Adrenal gland (tissue), 5 donors: ENCODE results near the gene NOS1.

Source experiments
- POLR2A ChIP-seq, 2 donors: fragments of 450-650 bp; IDR thresholded peaks; one replicate each; pipeline ENCODE4 v1.6.1; 2017; ENCODE audit warnings: antibody characterized with exemption in 2 of 2, mild to moderate bottlenecking in 2 of 2, moderate library complexity in 1 of 2
- TF ChIP-seq, protein P1 (sequence below), 6 experiments: fragments of 450-650 bp in 4 of 6; fragments of 200-600 bp in 2 of 6; sonication (generic) in 1 of 6; IDR thresholded peaks; 1 replicate in 5 of 6; 2 replicates in 1 of 6; pipeline versions ENCODE4 v1.5.1 to v1.8.0; 2016 to 2021; ENCODE audit warnings: antibody characterized with exemption in 6 of 6, mild to moderate bottlenecking in 2 of 6, moderate library complexity in 1 of 6
- donor health status: DM: no; HTN: no; CAD: no.

DNA sequence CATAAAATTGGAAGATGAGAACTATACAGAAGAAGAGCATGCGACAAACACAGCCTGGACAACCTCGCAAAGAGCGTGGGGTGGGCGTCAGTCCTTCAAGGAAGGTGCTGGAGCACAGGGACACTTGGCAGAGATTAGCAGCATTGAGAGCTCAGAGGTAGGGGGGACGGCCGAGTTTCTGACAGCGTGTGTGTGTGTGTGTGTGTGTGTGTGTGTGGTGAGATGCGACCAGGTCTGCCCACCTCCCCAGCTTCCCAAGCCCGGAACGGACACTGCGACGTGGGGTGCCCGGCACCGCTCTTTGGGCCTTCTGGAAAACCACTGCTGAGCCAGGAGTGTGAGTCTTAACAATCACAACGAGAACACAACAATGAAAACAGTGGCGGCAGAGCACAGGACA is 153.2 kb downstream of the NOS1 start:
- TF ChIP-seq, protein P1, sequence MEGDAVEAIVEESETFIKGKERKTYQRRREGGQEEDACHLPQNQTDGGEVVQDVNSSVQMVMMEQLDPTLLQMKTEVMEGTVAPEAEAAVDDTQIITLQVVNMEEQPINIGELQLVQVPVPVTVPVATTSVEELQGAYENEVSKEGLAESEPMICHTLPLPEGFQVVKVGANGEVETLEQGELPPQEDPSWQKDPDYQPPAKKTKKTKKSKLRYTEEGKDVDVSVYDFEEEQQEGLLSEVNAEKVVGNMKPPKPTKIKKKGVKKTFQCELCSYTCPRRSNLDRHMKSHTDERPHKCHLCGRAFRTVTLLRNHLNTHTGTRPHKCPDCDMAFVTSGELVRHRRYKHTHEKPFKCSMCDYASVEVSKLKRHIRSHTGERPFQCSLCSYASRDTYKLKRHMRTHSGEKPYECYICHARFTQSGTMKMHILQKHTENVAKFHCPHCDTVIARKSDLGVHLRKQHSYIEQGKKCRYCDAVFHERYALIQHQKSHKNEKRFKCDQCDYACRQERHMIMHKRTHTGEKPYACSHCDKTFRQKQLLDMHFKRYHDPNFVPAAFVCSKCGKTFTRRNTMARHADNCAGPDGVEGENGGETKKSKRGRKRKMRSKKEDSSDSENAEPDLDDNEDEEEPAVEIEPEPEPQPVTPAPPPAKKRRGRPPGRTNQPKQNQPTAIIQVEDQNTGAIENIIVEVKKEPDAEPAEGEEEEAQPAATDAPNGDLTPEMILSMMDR (IDR thresholded peaks at IDR 0.05), result no peak
- no peak for TF ChIP-seq POLR2A (IDR thresholded peaks at IDR 0.05)
